Inflammatory macrophage treated with lipopolysaccharide for 1 hour (primary cell): ENCODE results near the gene TRMT1.
"Not testable (repeated sequence)": the region's sequence is repeated elsewhere in the genome, so short reads cannot be mapped to it uniquely, and the experiment has no call there.

Source experiments
- DNase-seq, 2 donors: peaks; one replicate each; pipeline ENCODE4 v3.0.0-alpha.2; 2020 to 2022

Gene TRMT1

DNA sequence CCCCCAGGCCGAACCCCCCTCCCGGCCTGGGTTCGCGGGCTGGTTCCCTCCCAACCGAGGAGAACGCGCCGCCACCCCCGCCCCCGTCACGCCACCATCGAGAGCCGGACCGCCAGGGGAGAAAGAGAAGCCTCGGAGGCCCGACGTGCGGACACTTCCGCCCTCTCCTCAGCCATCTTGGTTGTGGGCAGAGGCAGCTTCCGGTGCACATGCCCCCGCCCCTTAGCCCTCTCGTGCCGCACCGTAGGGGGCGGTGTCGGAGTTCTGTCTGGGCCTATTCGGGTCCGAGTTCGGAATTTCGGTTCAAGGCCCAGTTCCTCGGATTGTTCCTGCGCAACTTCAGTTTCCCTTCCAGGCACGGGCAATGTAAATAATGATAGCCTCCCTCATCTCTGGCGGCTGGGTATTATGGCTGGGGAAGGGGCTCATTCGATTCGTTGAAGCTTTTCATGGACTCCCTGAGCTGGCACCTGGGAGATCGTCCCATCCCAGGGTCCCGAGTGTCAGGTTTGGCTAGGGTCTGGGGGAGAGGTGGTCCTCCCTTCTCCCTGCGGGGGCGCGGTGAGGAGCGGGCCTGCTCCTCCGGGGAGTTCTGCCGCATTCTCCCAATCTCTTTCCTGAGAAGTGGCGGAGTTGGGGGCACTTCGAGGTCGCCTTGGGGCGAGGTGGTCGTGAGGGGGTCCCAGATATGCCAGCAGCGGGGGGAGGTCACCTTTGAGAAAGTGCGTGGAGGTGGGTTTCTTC lies 33.8 kb upstream of the TRMT1 start, which contains the start of the genes IER2 and STX10:
TSS of gene IER2 (plus strand) at position 225 of the 744 bp plus-strand sequence. CDS start 2,776 bp downstream, outside the sequence.
TSS of gene STX10 (minus strand) at position 189 of the 744 bp plus-strand sequence. CDS start 202 bp downstream, outside the sequence.
- peak; percentile 91 to 92 for DNase-seq

DNA sequence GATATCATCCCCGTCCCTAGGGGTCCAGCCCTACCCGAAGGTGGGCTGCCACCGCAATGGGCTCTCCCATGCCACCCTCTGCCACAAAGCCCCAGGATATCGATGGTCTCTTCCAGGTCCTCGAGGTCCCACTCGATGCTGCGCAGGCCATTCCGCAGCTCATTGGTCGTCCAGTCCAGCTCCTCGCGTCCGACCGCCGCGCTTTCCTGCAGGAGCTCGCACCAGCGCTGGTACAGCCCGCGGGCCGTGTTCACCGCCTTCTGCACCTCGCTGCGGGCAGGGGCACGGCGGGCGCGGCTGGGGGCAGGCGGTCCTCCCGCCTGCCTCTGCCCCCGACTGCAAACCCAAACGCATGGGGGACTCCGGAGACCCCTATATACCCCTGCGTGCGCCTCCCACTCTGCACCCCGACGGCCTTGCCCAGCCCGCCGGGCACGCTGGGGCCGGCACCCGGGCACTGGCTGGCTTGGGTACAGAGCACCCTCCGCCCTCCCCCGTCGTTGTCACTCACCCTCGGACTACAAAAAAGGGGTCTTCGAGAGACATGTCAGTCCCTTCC lies 33.2 kb upstream of the TRMT1 start:
- peak in 1 of 2 donors; percentile 23 for DNase-seq

DNA sequence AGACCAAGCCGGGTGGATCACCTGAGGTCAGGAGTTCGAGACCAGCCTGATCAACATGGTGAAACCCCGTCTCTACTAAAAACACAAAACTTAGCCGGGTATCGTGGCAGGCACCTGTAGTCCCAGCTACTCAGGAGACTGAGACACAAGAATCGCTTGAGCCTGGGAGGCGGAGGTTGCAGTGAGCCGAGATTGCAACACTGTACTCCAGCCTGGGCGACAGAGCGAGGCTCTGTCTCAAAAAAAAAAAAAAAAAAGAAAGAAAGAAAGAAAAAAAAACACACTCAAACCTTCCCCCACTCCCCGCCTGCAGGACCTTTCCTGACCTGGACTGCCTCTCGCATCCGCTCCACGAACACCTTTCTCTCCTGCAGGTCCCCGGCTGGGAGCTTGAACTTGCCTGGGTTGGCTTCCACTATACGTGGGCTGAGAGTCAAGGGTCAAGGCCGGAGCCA lies 32.7 kb upstream of the TRMT1 start:
- DNase-seq = not testable (repeated sequence)

DNA sequence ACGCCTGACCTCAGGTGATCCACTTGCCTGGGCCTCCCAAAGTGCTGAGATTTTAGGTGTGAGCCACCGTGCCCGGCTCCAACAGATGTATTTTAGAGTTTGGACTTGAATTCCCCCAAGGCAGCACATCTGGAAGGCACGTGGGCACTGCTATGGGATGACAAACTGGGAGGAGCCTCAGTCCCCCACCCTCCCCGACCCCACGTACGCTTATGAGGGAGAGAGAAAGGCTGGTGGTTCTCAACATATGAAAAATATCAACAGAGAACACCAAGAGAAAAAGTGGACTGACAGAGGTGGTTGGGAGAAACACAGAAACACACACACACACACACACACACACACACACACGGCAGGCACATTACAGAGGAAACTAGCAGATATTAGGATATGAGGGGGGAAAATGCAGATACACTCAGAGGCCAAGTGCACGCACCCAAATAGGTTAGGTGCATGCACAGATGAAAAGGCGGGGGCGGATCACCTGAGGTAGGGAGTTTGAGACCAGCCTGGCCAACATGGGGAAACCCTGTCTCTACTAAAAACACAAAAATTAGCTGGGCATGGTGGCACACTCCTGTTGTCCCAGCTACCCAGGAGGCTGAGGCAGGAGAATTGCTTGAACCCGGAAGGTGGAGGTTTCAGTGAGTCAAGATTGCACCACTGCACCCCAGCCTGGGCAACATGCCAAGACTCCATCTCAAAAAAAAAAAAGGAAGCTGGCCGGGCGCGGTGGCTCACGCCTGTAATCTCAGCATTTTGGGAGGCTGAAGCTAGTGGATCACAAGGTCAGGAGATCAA lies 30.4 kb upstream of the TRMT1 start:
- DNase-seq = peak; percentile 68 to 89

DNA sequence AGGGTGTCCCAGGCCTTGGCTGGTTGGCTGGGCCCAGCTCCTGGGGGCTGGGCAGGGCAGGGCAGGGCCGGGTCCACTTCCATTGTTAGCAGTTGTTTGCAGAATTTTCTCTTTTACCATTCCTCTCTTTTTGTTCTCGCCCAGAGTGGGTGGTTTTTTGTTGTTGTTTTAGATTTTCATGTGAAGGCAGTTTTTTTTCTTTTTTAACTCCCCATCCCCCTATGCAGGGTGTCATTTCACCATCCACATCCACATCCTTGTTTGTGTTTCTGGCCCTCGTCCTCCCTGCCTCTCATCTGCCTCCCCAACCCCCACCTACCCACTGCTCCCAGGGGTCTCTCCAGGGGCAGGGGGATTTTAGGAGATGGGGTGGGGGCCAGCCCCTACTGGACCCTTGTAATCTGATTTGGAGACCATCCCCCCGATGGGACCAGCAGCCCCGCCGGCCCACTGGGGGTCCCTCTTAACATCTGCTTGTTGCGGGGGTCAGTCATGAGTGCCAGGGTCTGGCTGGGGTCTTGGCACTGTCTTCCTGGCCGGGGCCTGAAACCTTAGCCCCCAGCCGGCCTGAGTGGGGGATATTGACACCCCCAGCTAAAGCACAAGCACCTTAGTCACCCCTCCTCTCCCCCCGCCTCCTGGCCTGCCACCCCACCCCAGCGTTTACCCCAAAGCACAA lies 23.2 kb upstream of the TRMT1 start:
- DNase-seq = no peak

DNA sequence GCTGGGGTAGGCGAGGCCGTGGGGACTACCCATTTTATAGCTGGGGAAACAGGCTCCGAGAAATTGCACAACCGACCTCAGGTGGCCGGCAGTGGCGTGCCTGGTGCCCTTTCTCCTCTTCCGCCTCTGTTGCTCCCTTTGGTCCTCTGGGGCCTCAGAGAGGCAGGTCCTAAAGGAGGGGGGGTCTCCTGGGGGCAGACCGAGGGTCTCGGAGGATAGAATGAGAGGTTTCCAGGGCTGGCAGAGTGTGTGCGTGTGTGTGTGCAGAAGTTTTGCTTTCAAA lies 22.3 kb upstream of the TRMT1 start:
- DNase-seq = no peak

DNA sequence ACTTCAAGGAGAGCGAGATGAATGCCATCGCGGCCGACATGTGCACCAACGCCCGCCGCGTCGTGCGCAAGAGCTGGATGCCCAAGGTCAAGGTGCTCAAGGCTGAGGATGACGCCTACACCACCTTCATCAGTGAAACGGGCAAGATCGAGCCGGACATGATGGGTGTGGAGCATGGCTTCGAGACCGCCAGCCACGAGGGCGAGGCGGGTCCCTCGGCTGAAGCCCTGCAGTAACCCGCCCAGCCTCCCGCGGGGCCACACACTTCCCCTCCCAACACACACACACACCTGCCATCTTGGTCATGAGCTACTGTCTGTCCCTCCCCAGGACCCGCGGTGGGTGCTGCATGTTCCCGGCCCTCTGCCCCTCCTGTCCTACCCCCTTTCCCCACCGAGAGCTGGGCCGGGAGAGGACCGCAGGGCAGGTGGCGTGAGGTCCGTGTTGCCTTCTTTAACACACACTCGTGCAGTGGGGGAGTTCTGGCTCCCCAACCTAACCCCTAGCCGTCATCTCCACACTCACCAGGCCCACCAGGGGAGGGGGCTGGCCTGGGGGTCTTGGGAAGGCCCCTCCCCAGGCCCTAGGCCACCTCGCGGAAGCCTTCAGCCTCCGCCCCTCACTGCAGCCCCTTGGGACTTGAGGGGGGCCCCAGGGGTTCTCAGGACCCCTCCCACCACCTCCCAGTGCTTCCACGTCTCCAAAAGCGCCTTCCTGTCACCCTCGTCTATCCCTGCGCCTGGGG lies 21.8 kb upstream of the TRMT1 start:
- no peak for DNase-seq

DNA sequence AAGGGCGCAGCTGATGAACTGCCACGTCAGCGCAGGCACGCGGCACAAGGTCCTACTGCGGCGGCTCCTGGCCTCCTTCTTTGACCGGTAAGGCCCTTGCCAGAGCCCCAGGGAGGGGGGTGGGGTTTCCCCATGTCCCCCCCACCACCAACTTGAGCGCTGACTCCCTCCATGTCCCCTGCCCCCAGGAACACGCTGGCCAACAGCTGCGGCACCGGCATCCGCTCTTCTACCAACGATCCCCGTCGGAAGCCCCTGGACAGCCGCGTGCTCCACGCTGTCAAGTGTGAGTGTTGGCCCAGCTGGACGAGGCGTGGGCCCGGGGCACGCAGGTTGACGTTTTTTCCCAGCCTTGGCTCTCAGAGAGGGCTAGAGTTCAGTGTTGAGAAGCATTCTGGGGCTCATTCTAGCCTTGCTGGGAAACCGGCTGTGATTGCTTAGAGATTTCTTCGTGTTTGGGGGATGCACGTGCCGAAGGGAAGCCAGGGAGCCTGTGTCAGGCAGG lies 20.8 kb upstream of the TRMT1 start:
- DNase-seq = no peak

DNA sequence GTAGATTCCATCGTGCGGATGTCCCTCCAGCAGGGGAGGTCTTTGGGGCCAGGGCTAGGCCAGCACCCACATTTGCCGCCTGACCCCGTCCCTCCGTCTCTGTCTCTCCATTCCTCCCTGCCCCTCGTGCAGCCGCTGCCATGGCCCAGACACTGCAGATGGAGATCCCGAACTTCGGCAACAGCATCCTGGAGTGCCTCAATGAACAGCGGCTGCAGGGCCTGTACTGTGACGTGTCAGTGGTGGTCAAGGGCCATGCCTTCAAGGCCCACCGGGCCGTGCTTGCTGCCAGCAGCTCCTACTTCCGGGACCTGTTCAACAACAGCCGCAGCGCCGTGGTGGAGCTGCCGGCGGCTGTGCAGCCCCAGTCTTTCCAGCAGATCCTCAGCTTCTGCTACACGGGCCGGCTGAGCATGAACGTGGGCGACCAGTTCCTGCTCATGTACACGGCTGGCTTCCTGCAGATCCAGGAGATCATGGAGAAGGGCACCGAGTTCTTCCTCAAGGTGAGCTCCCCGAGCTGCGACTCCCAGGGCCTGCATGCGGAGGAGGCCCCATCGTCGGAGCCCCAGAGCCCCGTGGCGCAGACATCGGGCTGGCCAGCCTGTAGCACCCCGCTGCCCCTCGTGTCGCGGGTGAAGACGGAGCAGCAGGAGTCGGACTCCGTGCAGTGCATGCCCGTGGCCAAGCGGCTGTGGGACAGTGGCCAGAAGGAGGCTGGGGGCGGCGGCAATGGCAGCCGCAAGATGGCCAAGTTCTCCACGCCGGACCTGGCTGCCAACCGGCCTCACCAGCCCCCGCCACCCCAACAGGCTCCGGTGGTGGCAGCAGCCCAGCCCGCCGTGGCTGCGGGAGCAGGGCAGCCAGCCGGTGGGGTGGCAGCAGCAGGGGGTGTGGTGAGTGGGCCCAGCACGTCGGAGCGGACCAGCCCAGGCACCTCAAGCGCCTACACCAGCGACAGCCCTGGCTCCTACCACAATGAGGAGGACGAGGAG lies 18.8 kb upstream of the TRMT1 start:
- no peak for DNase-seq

DNA sequence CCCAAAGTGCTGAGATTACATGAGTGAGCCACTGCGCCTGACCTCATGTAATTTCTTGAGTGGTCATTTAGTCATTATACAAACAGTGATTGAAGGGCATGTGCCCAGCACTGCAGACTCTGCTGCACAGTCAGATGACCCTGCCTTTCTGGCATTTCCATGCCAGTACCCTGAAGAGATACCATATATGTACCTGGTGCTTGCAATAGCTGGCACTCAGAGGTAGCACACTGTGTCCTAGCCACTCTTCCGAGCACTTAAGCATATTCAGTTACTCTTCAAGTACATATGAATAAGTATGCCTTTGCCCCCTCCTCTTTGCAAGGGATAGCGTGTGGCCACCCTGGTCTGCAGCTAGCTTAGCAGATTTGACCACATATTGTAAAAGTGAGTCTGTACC lies 18.1 kb upstream of the TRMT1 start:
- DNase-seq = no peak

DNA sequence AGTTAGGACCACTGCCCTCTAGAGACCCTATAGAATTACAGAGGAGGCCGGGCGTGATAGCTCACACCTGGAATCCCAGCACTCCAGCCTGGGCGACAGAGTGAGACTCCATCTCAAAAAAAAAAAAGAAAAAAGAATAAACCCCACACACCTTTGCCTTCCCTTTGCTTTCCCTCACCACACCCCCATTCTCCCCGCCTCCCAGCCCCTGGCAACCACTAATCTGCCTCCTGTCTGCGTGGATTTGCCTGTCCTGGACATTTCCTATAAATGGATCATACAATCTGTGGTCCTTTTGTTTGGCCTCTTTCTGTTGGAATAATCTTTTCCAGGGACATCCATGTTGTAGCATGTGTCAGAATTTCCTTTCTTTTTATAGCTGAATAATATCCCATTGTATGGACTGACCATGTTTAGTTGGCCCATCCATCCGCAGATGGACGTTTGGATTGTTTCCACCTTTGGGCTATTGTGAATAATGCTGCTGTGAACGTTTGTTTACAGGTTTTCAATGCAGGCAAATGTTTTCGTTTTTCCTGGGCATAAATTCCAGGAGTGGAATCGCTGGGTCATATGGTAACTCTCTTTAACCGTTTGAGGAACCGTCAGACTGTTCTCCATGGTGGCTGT lies 16.8 kb upstream of the TRMT1 start:
- no peak for DNase-seq

DNA sequence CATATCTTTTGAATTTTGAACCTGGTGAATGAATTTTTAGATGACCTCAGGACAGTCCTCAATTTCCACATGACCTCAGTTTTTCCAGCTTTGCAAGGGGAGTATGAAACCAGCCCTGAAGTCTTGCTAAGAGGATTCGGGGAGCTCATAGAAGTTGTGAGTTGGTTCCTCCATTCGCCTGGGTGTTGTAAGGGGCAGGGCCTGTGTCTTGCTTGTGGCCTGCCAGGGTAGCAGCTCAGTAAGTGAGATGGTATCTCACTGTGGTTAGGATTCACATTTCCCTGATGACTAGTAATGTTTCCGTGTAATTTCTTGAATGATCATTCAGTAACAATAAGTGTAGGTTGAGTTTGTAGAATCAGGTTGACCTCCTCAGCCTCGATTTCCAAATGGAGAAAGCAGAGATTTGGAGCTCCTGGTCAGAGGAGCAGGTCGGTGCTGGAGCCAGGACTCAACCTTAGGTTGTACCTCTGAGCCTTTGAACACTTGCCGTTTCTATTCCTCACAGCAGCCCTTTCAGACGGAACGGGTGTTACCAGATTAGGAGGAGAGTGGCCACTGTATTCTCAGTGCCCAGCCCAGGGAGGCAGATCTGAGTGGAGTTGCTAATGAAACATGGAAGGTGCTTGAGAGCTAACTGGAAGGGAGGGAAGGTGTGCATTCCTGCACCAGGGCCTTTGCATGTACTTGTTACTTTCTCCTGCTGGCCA lies 16.1 kb upstream of the TRMT1 start:
- DNase-seq = peak in 1 of 2 donors; percentile 11

DNA sequence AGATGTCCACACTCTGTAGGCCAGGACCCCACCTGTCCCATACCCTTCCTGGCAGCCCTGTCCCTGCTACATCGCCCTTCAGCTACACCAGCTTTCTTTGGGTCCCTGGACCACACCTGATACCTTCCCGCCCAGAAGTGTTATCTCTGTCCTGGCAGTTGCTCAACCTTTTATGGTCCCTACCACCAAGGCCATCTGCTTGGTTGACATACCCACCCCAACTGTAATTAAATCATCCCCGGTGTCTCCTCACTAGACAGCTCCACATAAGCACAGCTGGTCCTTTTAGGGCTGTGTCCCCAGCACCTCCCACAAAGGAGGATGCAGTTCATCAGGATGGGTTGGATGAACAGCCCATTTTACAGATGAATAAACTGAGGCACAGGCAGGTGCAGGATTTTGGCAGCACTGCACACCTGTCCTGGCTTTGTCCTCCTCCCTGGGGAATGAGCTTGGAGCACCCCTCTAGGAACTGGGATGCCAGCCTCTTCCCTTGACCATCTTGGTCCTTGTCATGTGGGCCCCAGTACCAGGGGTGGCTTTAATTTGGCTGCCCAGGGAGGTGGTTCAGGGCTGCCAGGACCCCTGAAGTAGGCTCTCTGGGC lies 14.4 kb upstream of the TRMT1 start:
- DNase-seq = no peak

DNA sequence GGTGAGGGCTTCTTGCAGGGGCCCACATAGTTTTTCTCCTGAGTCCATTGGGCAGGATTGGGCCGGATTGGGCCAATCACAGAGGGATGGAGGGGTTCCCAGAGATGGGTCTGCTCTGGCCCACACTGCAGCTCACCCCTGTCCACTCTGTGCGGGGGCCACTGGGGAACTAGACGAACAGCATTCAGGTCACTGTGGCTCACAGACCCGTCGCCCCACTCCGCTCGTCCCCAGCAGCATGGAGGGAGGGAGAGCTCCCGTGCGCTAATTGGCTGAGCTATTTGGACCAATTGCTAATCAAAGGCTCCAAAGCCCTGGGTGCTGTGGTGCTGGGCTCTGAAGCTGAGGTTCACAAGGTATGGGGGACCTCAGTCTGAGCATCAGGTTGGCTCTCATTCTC lies 12.8 kb upstream of the TRMT1 start:
- DNase-seq = no peak

DNA sequence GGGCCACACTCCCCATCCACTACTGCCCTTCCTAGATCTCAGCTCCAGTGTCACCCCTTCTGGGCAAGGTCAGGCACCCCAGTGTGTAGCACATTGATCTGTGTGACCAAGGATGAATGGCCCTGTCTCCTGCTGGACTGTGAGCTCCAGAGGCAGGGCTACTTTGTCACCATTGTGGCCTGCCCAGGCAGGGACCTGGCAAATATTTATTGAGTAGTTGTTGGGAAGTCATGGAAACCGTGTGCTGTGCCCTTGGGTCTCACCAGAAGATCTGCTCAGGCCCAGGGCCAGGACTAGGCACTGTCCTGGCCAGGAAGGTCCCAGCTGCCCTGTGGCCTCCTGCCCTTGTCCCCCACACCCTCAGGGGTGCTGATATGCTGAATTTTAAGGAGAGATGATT lies 12.0 kb upstream of the TRMT1 start:
- no peak for DNase-seq

DNA sequence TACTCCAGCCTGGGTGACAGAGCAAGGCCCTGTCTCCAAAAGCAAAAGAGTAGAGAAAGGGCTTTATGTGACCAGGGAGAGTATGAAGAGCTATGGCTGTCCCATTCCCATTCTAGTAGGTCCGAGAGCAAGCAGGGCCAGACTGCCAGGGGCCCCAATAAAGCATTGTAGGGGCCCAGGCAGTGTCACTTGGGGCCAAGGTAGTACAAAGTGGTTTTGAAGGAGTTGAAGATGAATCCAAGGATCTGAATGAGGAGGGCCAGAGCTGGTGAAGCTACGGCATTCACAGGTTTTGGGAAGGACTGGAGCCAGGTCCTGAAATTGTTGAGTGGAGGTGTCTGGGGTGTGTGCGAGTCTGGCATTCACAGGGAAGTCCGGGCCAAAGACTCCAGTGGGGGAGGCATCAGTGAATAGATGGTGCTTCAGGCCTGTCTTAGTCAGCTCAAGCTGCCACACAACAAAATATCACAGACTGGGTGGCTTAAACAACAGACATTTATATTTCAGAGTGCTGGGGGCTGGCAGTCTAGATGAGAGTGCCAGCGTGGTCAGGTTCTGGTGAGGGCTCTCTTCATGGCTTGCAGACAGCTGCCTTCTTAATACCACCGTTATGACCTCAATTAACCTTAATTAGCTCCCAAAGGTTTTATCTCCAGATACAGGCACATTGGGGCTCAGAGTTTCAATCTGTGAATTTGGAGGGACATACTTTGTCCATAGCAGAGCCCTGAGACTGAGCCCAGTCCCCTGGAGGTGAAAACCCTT lies 11.5 kb upstream of the TRMT1 start:
- DNase-seq = no peak

DNA sequence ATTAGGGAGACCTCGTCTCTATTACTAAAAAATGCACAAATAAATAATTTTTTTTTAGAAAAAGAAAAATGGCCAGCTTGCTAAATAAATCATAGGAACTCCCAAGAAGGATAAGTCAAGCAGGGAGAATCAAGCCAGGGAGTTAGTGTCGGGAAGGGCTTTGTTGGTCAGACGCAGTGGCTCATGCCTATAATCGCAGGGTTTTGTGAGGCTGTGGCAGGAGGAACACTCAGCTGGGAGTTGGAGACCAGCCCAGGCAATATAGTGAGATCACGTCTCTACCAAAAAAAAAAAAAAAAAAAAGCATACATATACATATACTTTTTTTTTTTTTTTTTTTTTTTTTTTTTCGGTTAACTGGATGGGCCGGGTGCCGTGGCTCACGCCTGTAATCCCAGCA lies 10.5 kb upstream of the TRMT1 start:
- DNase-seq = no peak
